Ectodermal cell (in vitro differentiated cells): ENCODE data around the gene HADH.

Source experiments
- H3K27ac ChIP-seq: 2 replicates; pipeline ENCODE4 v1.7.0; 2013; ENCODE audit warnings: mild to moderate bottlenecking, low read depth, low read length; ENCODE audit not compliant: insufficient read depth, poor library complexity, severe bottlenecking
- H3K27me3 ChIP-seq: 2 replicates; pipeline ENCODE4 v1.7.0; 2013; ENCODE audit warnings: mild to moderate bottlenecking, low read length; ENCODE audit not compliant: insufficient read depth, control insufficient read depth, poor library complexity, severe bottlenecking
- H3K36me3 ChIP-seq: one replicate; pipeline ENCODE4 v1.7.0; 2013; ENCODE audit warnings: low read length; ENCODE audit not compliant: control insufficient read depth, insufficient read depth
- H3K4me1 ChIP-seq: one replicate; pipeline ENCODE4 v1.7.0; 2013; ENCODE audit warnings: low read length; ENCODE audit not compliant: control insufficient read depth, insufficient read depth
- H3K4me3 ChIP-seq: 2 replicates; pipeline ENCODE4 v1.7.0; 2013; ENCODE audit warnings: low read depth, low read length, control low read depth; ENCODE audit not compliant: insufficient read depth
- H3K9me3 ChIP-seq: 2 replicates; pipeline ENCODE4 v1.7.0; 2013; ENCODE audit warnings: mild to moderate bottlenecking, low read length, moderate library complexity; ENCODE audit not compliant: control insufficient read depth
- WGBS, 2 experiments: methylation state at CpG; one replicate each; pipeline ENCODE4 v1.1.7; 2013; ENCODE audit warnings: missing lambda C conversion rate in 2 of 2; 5-methylcytosine and 5-hydroxymethylcytosine counted together

HADH gene

GRCh38 chr4:107974523-107974922, 15.2 kb upstream of the HADH start:
- H3K27ac ChIP-seq: no peak overlapping the region
- no peak overlapping the region for H3K4me3 ChIP-seq
- no peaks in the 10 kb centered on the region for H3K9me3 ChIP-seq
- 86 to 89% methylated on average over 3 of the region's 3 CpGs for WGBS, 2 experiments
- H3K4me1 ChIP-seq: no peaks in the 10 kb centered on the region
- no peaks in the 10 kb centered on the region for H3K36me3 ChIP-seq
- H3K27me3 ChIP-seq: no peaks in the 10 kb centered on the region

GRCh38 chr4:107977482-107977881, 12.2 kb upstream of the HADH start:
- 96 to 97% methylated on average over 4 of the region's 4 CpGs for WGBS, 2 experiments

DNA sequence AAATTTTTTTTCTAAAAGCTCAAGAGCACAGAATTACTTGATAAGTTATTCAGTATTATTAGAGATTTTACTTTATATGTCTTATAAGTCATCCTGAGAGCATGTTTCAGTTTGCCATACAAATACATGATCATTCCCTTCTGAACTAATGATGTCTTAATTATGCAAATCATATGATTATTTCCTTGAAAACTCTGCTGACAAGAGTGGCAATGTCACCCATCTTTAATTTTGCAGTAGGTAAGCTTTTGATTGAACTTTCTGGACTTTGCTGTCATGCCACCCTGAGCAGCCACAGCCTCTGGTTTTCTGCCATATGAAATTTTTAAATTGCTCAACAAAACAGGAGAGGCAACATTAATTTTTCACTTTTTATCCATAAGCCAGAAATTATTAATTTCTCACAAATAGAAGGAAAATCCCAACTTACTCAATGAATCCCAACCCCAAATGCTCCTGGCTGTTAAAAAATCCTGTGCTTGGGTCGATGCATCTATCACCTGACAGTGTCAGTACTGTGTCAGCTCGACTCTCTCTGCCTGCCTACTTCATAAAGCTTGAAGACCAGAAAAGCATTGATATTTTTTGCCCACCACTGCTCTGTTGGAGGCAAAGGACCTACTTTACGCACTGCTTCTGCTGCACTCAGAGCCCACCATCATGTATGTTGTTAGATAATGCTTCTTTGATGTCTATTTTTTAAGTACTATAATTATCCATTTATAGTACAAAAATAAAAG, 11.6 kb upstream of the HADH start:
- Histone ChIP-seq H3K4me3 (no peak overlapping the region), H3K9me3 (no peaks in the 10 kb centered on the region), H3K36me3 (no peaks in the 10 kb centered on the region), H3K4me1 (no peaks in the 10 kb centered on the region), H3K27me3 (no peaks in the 10 kb centered on the region), H3K27ac (no peak overlapping the region)
- 91 to 92% methylated on average over 2 to 3 of the region's 3 CpGs for WGBS, 2 experiments

More at GRCh38 chr4:107977482-107977881, 12.2 kb upstream of the HADH start:
- Histone ChIP-seq H3K9me3 (no peaks in the 10 kb centered on the region), H3K4me3 (no peak overlapping the region), H3K27me3 (no peaks in the 10 kb centered on the region), H3K27ac (no peak overlapping the region), H3K4me1 (no peaks in the 10 kb centered on the region), H3K36me3 (no peaks in the 10 kb centered on the region)

DNA sequence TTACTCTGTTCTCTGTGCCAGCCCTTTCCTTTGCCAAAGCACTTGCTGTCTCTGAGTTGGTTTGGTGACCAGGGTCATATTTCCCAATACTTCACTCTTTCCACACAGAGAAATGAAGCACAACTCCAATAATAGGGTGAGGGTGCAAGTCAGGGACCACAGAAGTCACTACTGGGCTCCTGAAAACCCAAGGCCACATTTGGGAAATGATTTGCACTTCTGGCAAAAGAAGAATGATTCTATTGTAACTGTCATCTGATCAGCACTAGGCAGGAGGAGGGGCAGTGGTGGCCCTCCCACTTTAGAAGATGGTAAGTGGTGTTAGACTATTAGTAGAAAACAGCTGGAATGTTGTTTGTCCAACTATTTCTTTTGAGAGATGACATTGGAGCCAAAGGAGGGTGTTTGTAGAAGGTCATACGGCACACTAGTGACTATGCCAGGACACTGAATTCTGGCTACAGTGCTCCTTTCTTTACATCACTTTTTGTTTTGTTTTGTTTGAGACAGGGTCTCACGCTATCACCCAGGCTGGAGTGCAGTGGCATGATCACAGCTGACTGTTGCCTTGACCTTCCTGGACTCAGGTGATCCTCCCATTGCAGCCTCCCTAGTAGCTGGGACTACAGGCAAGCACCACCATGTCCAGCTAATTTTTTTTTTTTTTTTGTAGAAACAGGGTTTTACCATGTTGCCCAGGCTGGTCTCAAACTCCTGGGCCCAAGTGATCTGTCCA, 10.8 kb upstream of the HADH start:
- Histone ChIP-seq H3K4me3 (no peak overlapping the region), H3K36me3 (no peaks in the 10 kb centered on the region), H3K4me1 (no peaks in the 10 kb centered on the region), H3K9me3 (no peaks in the 10 kb centered on the region), H3K27ac (no peak overlapping the region), H3K27me3 (no peaks in the 10 kb centered on the region)
- 93% methylated on average over 2 of the region's 2 CpGs for WGBS, 2 experiments

GRCh38 chr4:107987916-107988762, 1.6 kb upstream of the HADH start:
- no peaks in the 10 kb centered on the region for H3K4me1 ChIP-seq
- H3K9me3 ChIP-seq: no peaks in the 10 kb centered on the region
- no peaks in the 10 kb centered on the region for H3K27me3 ChIP-seq
- no peak overlapping the region for H3K4me3 ChIP-seq
- 91 to 96% methylated on average over 10 of the region's 10 CpGs for WGBS, 2 experiments
- H3K36me3 ChIP-seq: no peaks in the 10 kb centered on the region
- H3K27ac ChIP-seq: no peak overlapping the region

- Histone ChIP-seq H3K4me1 (no peaks in the 10 kb centered on the region), H3K27me3 (no peaks in the 10 kb centered on the region), H3K9me3 (no peaks in the 10 kb centered on the region), H3K27ac (no peak overlapping the region), H3K4me3 (no peak overlapping the region), H3K36me3 (no peaks in the 10 kb centered on the region)
- WGBS, 2 experiments: 91 to 95% methylated on average over 5 of the region's 5 CpGs
Observed at GRCh38 chr4:107988763-107989035, 990 bp upstream of the HADH start.

DNA sequence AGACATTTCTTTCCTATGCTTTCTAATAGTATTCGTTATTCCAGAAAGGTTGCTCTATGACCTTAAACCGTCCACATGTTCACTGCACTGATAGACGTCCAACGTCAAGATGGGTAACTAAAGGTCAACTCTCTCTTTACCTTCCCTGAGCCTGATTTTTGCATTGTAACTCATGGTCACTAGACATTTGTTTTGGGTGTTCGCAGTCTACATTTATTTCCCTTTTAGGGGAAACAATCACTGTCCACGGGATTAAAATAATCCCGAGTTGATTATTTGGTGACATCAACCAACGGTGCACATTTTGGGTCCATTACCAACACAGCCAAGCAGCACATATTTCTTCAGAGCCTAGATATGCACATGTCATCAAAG, 540 bp upstream of the HADH start:
- Histone ChIP-seq H3K36me3 (no peaks in the 10 kb centered on the region), H3K27ac (no peak overlapping the region), H3K27me3 (no peaks in the 10 kb centered on the region), H3K4me1 (no peaks in the 10 kb centered on the region), H3K9me3 (no peaks in the 10 kb centered on the region), H3K4me3 (peak overlapping the region; percentile 97)
- WGBS, 2 experiments: 46 to 48% methylated on average over 8 of the region's 8 CpGs

GRCh38 chr4:107991945-107992630, 2.4 kb downstream of the HADH start:
- Histone ChIP-seq H3K9me3 (no peaks in the 10 kb centered on the region), H3K4me1 (no peaks in the 10 kb centered on the region), H3K36me3 (no peaks in the 10 kb centered on the region), H3K27me3 (no peaks in the 10 kb centered on the region), H3K4me3 (no peak overlapping the region), H3K27ac (no peak overlapping the region)
- WGBS, 2 experiments: 88 to 92% methylated on average over 3 of the region's 3 CpGs

GRCh38 chr4:107993969-107994368, 4.3 kb downstream of the HADH start:
- Histone ChIP-seq H3K27ac (no peak overlapping the region), H3K4me3 (no peak overlapping the region), H3K27me3 (no peaks in the 10 kb centered on the region), H3K9me3 (no peaks in the 10 kb centered on the region), H3K36me3 (no peaks in the 10 kb centered on the region), H3K4me1 (no peaks in the 10 kb centered on the region)
- 76 to 78% methylated on average over 3 of the region's 3 CpGs for WGBS, 2 experiments

DNA sequence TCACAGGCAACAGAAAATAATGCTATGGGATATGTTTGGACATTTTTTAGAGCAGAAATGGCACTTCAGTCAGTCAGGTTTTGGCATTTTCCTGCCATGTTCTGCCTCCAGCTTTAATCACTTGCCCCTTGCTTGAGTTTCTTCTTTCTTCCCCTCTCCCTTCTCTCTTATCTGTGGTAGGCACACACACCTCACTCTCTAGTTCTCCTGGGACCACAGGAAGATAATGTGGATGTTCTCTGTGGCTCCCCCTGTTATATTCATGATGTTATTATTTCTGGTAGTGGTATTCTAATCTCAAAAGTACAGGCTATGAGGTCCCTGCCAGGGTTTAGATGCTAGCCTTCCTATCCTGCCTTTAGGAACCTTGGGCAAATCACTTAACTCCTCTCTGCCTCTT, 5.2 kb downstream of the HADH start:
- H3K4me1 ChIP-seq: no peaks in the 10 kb centered on the region
- no peak overlapping the region for H3K27ac ChIP-seq
- no peaks in the 10 kb centered on the region for H3K9me3 ChIP-seq
- H3K4me3 ChIP-seq: no peak overlapping the region
- H3K36me3 ChIP-seq: no peaks in the 10 kb centered on the region
- H3K27me3 ChIP-seq: no peaks in the 10 kb centered on the region
